Transverse colon (tissue), 4 donors: ENCODE measurements around the gene REC8. TPM values are rescaled to one million over a fixed set of nuclear protein-coding genes. Genes with fewer than 3 reads are reported as not detected.

ENCODE experiments used
- DNase-seq: peaks from one replicate; pipeline ENCODE4 v3.0.0-alpha.2; 2019
- H3K27ac ChIP-seq, 4 donors: fragments of 200-600 bp; sonication (generic); 2 replicates each; pipeline ENCODE4 v1.5.1; 2016 to 2018; ENCODE audit warnings: inconsistent platforms in 4 of 4
- H3K27me3 ChIP-seq: fragments of 200-600 bp; sonication (generic); 2 replicates; pipeline ENCODE4 v1.5.1; 2017; ENCODE audit warnings: inconsistent platforms
- H3K36me3 ChIP-seq, 4 donors: fragments of 200-600 bp; sonication (generic); 2 replicates each; pipeline ENCODE4 v1.5.1; 2017 to 2019; ENCODE audit warnings: inconsistent platforms in 4 of 4
- H3K4me1 ChIP-seq, 4 donors: fragments of 200-600 bp; sonication (generic); 2 replicates each; pipeline ENCODE4 v1.5.1; 2017 to 2020; ENCODE audit warnings: inconsistent platforms in 4 of 4
- H3K4me3 ChIP-seq, 4 donors: fragments of 200-600 bp; sonication (generic); 1 replicate in 1 of 4; 2 replicates in 3 of 4; pipeline versions ENCODE4 v1.5.1 to v1.6.1; 2017 to 2019; ENCODE audit warnings: inconsistent platforms in 4 of 4
- H3K9me3 ChIP-seq, 2 donors: fragments of 200-600 bp; sonication (generic); 2 replicates each; pipeline ENCODE4 v1.5.1; 2017 to 2019; ENCODE audit warnings: inconsistent platforms in 2 of 2
- EP300 ChIP-seq: sonication (generic); formaldehyde crosslinking; IDR thresholded peaks from one replicate; pipeline ENCODE4 v1.6.1; 2017; ENCODE audit warnings: antibody characterized with exemption, low read depth
- POLR2A ChIP-seq: fragments of 450-650 bp; IDR thresholded peaks from one replicate; pipeline ENCODE4 v1.6.1; 2016; ENCODE audit warnings: antibody characterized with exemption, mild to moderate bottlenecking, moderate library complexity
- POLR2AphosphoS5 ChIP-seq, 3 donors: sonication (generic); formaldehyde crosslinking; IDR thresholded peaks; one replicate each; pipeline ENCODE4 v1.6.1; 2016; ENCODE audit warnings: antibody characterized with exemption in 3 of 3
- WGBS, 2 donors: methylation state at CpG; one replicate each; pipeline ENCODE4 v1.1.5; 2018; ENCODE audit warnings: low coverage in 1 of 2; 5-methylcytosine and 5-hydroxymethylcytosine counted together
- in situ Hi-C, 4 donors: fragments of 200-750 bp; cut with MboI; loops; one replicate each; pipeline versions ENCODE4 v1.15.0 to v1.15.1; 2017; ENCODE audit warnings: low sequenced_read_pairs in 3 of 4, low pct_ligation_motif_present in 1 of 4, low pct_unique_long_range_greater_than_20kb in 1 of 4
- intact Hi-C: fragments of 100-400 bp; cut with DNase I; formaldehyde crosslinking; loops from one replicate; pipeline ENCODE4 v1.15.1; 2023; ENCODE audit warnings: low total_unique reads
- small RNA-seq, 4 donors: library from RNA; depleted of rRNA; stranded (forward); fragments of <200 nt; gene quantifications; one replicate each; pipeline ENCODE3, GENCODE V24; 2016
- total RNA-seq, 4 donors: library from RNA; depleted of rRNA; stranded (reverse); fragments of >200 nt; gene quantifications; one replicate each; pipeline ENCODE4 v1.1.0, GENCODE V29; 2016
- TF ChIP-seq, protein P1 (sequence below), 5 experiments: fragments of 200-600 bp in 3 of 5; fragments of 450-650 bp in 2 of 5; sonication (generic) in 3 of 5; IDR thresholded peaks; 1 replicate in 2 of 5; 2 replicates in 3 of 5; pipeline ENCODE4 v1.5.1; 2016 to 2017; ENCODE audit warnings: antibody characterized with exemption in 5 of 5, inconsistent platforms in 3 of 5, mild to moderate bottlenecking in 2 of 5, moderate library complexity in 1 of 5

Gene REC8
- total RNA-seq, 4 donors from 2014 or later, result 11.3 to 112 (median 31.2) TPM

DNA sequence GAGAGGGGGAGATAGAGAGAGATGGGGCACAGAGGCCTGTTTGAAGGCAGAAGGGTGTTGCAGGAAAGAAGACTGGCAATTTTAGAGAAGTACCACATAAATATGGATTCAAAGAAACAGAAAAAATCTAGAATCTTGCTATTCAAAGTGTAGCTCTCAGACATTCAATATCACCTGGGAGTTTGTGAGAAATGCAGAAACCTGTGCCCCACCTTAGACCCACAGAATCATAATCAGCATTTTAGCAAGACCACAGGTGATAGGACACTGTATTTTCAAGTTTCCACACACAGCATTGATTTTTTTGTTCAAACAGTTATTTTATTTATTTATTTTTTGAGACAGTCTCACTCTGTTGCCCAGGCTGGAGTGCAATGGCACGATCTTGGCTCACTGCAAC lies 57.0 kb downstream of the REC8 start:
- WGBS, 2 donors, result 18 to 43% methylated on average over 1 of the region's 1 CpG
- H3K4me3 ChIP-seq, result no peak overlapping the region
- H3K4me1 ChIP-seq, result peaks cover 14 to 23% (median 20%) of the 10 kb centered on the region in 4 donors
- TF ChIP-seq EP300 (no peak), POLR2AphosphoS5 (IDR thresholded peaks at IDR 0.05) (no peak), POLR2A (no peak)
- TF ChIP-seq, protein P1, sequence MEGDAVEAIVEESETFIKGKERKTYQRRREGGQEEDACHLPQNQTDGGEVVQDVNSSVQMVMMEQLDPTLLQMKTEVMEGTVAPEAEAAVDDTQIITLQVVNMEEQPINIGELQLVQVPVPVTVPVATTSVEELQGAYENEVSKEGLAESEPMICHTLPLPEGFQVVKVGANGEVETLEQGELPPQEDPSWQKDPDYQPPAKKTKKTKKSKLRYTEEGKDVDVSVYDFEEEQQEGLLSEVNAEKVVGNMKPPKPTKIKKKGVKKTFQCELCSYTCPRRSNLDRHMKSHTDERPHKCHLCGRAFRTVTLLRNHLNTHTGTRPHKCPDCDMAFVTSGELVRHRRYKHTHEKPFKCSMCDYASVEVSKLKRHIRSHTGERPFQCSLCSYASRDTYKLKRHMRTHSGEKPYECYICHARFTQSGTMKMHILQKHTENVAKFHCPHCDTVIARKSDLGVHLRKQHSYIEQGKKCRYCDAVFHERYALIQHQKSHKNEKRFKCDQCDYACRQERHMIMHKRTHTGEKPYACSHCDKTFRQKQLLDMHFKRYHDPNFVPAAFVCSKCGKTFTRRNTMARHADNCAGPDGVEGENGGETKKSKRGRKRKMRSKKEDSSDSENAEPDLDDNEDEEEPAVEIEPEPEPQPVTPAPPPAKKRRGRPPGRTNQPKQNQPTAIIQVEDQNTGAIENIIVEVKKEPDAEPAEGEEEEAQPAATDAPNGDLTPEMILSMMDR (IDR thresholded peaks at IDR 0.05), result no peak
- H3K27ac ChIP-seq, result no peak overlapping the region
- intact Hi-C loops (no loop called here), in situ Hi-C loops (loop anchor here in 3 of 4 donors (25.0 kb wide), 1 partner anchor 208 kb away; the partner anchor contains the start of genes CBLN3 (in 3 of the 3), KHNYN (in 3 of the 3) and SDR39U1 (in 3 of the 3))
- peaks cover 0 to 7% (median 0%) of the 10 kb centered on the region in 4 donors for H3K36me3 ChIP-seq
- no peaks in the 10 kb centered on the region for H3K27me3 ChIP-seq
- DNase-seq, result no peak
- no peaks in the 10 kb centered on the region for H3K9me3 ChIP-seq

Small RNA genes within 50 kb of the gene (small RNA-seq; reads per million reads assigned to genes)
- gene AL136295.4, result 0 reads per million in 4 donors
- 0 reads per million in 4 donors for gene CHMP4A
- 0 to 0.28 (median 0) reads per million in 4 donors for gene IPO4
- gene IRF9, result 0 to 0.12 (median 0) reads per million in 4 donors
- gene MDP1, result 0 reads per million in 4 donors
- 0.18 to 1.5 (median 0.99) reads per million in 4 donors for gene RNA5SP383

Other genes with a start within 250 kb of the REC8 start
- gene DHRS4, start 218.3 kb upstream of the REC8 start, total RNA-seq, result 10 to 100 TPM; 29.9 to 54.9 (median 42.6) TPM
- 10 to 100 TPM; 18.1 to 38.9 (median 27.6) TPM for gene DHRS4L2, start 183.2 kb upstream of the REC8 start, total RNA-seq
- gene CARMIL3, start 120.1 kb upstream of the REC8 start, total RNA-seq, result 1 to 10 TPM in 3 of 4 donors, under 1 TPM in 1; 0.20 to 4.1 (median 3.0) TPM
- gene CPNE6, start 100.5 kb upstream of the REC8 start, total RNA-seq, result 1 to 10 TPM in 1 of 4 donors, not detected in 3; 3.4 TPM
- 100 to 1,000 TPM in 3 of 4 donors, 10 to 100 TPM in 1; 74.4 to 238 (median 130) TPM for gene PCK2, start 77.8 kb upstream of the REC8 start, total RNA-seq
- 100 to 1,000 TPM in 3 of 4 donors, 10 to 100 TPM in 1; 86.4 to 267 (median 198) TPM for gene DCAF11, start 57.3 kb upstream of the REC8 start, total RNA-seq
- gene NRL, start 57.1 kb upstream of the REC8 start, total RNA-seq, result 1 to 10 TPM in 3 of 4 donors, not detected in 1; 1.1 to 2.9 (median 1.6) TPM
- gene FITM1, start 41.4 kb upstream of the REC8 start, total RNA-seq, result 1 to 10 TPM in 2 of 4 donors, not detected in 2; 1.4 to 1.6 TPM
- 100 to 1,000 TPM in 2 of 4 donors, 10 to 100 TPM in 2; 38.8 to 198 (median 132) TPM for gene PSME1, start 35.9 kb upstream of the REC8 start, total RNA-seq
- 10 to 100 TPM in 2 of 4 donors, 1 to 10 TPM in 1, not detected in 1; 2.2 to 15.4 (median 12.3) TPM for gene EMC9, start 30.5 kb upstream of the REC8 start, total RNA-seq
- gene PSME2, start 25.5 kb upstream of the REC8 start, total RNA-seq, result 10 to 100 TPM; 59.5 to 69.8 (median 68.5) TPM
- gene RNF31, start 24.6 kb upstream of the REC8 start, total RNA-seq, result 100 to 1,000 TPM in 1 of 4 donors, 10 to 100 TPM in 3; 56.7 to 258 (median 71.2) TPM
- gene IRF9, start 10.8 kb upstream of the REC8 start, total RNA-seq, result 10 to 100 TPM; 44.2 to 81.9 (median 52.4) TPM
- 10 to 100 TPM in 3 of 4 donors, 1 to 10 TPM in 1; 10.0 to 60.5 (median 37.3) TPM for gene IPO4, start 16.7 kb downstream of the REC8 start, total RNA-seq
- gene TM9SF1, start 23.4 kb downstream of the REC8 start, total RNA-seq, result 100 to 1,000 TPM in 1 of 4 donors, 10 to 100 TPM in 3; 32.9 to 127 (median 63.9) TPM
- not detected for gene TSSK4, start 33.6 kb downstream of the REC8 start, total RNA-seq
- gene CHMP4A, start 41.4 kb downstream of the REC8 start, total RNA-seq, result 10 to 100 TPM in 3 of 4 donors, 1 to 10 TPM in 1; 7.0 to 81.3 (median 59.0) TPM
- 100 to 1,000 TPM in 1 of 4 donors, 10 to 100 TPM in 3; 11.1 to 116 (median 40.2) TPM for gene MDP1, start 44.0 kb downstream of the REC8 start, total RNA-seq
- 100 to 1,000 TPM in 1 of 4 donors, 10 to 100 TPM in 3; 42.2 to 113 (median 69.9) TPM for gene NEDD8, start 60.3 kb downstream of the REC8 start, total RNA-seq
- gene GMPR2, start 60.8 kb downstream of the REC8 start, total RNA-seq, result 10 to 100 TPM in 3 of 4 donors, 1 to 10 TPM in 1; 4.2 to 72.5 (median 46.3) TPM
- gene TINF2, start 70.5 kb downstream of the REC8 start, total RNA-seq, result 100 to 1,000 TPM in 1 of 4 donors, 10 to 100 TPM in 3; 26.9 to 120 (median 42.2) TPM
- 10 to 100 TPM in 1 of 4 donors, 1 to 10 TPM in 2, not detected in 1; 1.4 to 96.5 (median 2.2) TPM for gene TGM1, start 91.1 kb downstream of the REC8 start, total RNA-seq
- 100 to 1,000 TPM in 1 of 4 donors, 10 to 100 TPM in 3; 47.3 to 227 (median 53.0) TPM for gene RABGGTA, start 99.5 kb downstream of the REC8 start, total RNA-seq
- gene DHRS1, start 127.7 kb downstream of the REC8 start, total RNA-seq, result 100 to 1,000 TPM in 1 of 4 donors, 10 to 100 TPM in 3; 84.2 to 106 (median 94.6) TPM
- 10 to 100 TPM; 18.8 to 20.9 (median 19.3) TPM for gene NOP9, start 127.8 kb downstream of the REC8 start, total RNA-seq
- 100 to 1,000 TPM in 1 of 4 donors, 10 to 100 TPM in 2, 1 to 10 TPM in 1; 6.7 to 168 (median 23.6) TPM for gene CIDEB, start 135.9 kb downstream of the REC8 start, total RNA-seq
- 10 to 100 TPM in 1 of 4 donors, 1 to 10 TPM in 3; 4.4 to 81.5 (median 7.1) TPM for gene LTB4R2, start 138.1 kb downstream of the REC8 start, total RNA-seq
- 1 to 10 TPM; 1.1 to 8.3 (median 6.2) TPM for gene LTB4R, start 139.4 kb downstream of the REC8 start, total RNA-seq
- gene ADCY4, start 163.0 kb downstream of the REC8 start, total RNA-seq, result 10 to 100 TPM in 3 of 4 donors, 1 to 10 TPM in 1; 7.9 to 74.8 (median 21.3) TPM
- gene RIPK3, start 167.9 kb downstream of the REC8 start, total RNA-seq, result 100 to 1,000 TPM in 1 of 4 donors, 10 to 100 TPM in 3; 19.3 to 156 (median 53.6) TPM
- gene NFATC4, start 196.1 kb downstream of the REC8 start, total RNA-seq, result 10 to 100 TPM; 13.4 to 58.0 (median 20.9) TPM
- 10 to 100 TPM in 1 of 4 donors, 1 to 10 TPM in 3; 2.6 to 11.4 (median 9.0) TPM for gene NYNRIN, start 226.9 kb downstream of the REC8 start, total RNA-seq